Stimulated activated CD4-positive, alpha-beta T cell treated with anti-CD3 and anti-CD28 coated beads, Interleukin-2, amount 100 ng/mL, for 4 hours (primary cell): Measurements from ENCODE around the gene FHIP1A.

Experiments
- DNase-seq: peaks from one replicate; pipeline ENCODE4 v3.0.0-alpha.2; 2020; ENCODE audit warnings: low read depth

Gene FHIP1A

DNA sequence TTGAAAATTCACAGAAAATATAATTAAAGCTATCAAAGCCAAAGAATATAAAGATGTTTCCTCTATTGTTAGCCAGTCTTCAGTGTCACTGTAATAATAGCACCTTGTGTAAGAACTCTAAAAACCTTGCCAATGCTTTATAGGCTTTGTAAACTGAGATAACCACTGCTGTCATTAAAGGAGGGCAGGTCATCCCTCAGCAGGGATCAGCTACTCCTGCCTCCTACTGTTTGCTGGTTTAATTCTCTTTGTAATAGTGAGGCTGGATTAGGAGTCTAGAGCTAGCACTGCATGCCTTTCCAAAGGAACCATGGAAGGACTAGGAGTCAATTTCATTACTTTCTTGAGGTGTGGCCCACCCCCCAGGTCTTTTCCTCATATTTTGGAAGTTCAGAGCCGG is 46.2 kb downstream of the FHIP1A start:
- DNase-seq = no peak

GRCh38 chr4:151458148-151458547 is 49.2 kb downstream of the FHIP1A start:
- DNase-seq = no peak
